ENCODE results near the gene PHAX.
A peak's percentile ranks its signal among the peaks of the same experiment; 100 is the strongest.
"Not testable (repeated sequence)": the region's sequence is repeated elsewhere in the genome, so short reads cannot be mapped to it uniquely, and the experiment has no call there.

The PHAX gene

DNA sequence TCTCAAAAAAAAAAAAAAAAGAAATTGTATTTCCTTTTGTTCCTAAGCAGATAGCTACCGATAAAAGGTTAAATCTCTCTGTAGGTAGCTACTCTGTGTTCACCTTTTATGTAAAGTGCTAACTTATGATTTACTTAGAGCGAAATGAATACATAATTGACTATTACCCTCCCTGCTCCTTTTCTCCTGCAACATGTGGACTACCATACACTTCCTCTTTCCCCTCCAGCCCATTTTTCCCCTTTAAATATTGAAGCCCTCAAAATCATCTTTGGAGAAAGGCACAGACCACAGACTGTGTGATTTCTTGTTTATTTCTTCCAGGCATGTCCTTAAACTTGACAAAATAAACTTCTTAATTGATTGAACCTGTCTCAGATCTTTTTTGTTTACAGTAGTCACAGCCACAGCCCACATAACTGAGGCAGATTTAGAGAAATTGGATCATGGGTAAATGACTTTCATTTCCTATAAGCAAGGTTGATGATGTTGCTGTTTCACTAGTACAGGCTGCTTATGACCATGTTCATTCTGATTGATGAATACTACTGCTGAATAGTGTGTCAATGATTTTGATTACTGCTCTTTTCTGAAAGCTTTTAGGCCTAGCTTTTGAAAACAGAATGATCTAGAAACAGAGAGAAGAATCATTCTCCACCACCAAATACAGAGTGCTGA, 59.2 kb downstream of the PHAX start:
- no peak for DNase-seq (ENCODE audit: low spot score)

DNA sequence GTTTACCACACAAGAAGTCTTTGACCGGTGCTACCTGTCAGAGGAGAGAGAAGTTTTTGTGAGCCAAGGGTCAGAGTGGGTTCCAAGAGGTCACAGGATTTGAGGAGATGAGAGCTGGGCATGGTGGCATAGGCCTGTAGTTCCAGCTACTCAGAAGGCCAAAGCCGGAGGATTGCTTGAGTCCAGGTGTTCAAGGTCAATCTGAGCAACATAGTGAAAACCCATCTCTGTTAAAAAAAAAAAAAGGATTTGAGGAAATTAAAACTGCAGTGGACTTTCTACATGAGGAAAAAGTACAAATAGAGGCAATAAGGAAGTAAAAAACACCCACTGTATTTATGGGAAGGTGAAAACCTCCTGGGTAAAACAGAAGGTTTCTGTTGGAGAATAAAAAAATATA, 63.8 kb downstream of the PHAX start:
- no peak for DNase-seq (ENCODE audit: low spot score)

DNA sequence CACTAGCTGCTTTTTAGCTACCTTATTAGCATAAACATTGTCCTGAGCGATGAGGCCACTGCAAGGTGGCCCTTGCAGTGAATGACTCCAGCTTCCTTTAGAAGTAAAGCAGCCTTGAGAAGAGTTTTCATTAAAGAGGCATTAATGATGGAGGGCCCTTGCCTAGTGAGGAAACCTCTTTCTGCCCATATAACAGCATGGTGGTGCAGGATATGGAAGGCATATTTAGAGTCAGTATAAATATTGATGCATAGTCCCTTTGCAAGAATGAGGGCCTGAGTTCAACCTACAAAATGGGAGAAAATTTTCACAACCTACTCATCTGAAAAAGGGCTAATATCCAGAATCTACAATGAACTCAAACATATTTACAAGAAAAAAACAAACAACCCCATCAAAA, 69.4 kb downstream of the PHAX start:
- DNase-seq (ENCODE audit: low spot score): not testable (repeated sequence)

DNA sequence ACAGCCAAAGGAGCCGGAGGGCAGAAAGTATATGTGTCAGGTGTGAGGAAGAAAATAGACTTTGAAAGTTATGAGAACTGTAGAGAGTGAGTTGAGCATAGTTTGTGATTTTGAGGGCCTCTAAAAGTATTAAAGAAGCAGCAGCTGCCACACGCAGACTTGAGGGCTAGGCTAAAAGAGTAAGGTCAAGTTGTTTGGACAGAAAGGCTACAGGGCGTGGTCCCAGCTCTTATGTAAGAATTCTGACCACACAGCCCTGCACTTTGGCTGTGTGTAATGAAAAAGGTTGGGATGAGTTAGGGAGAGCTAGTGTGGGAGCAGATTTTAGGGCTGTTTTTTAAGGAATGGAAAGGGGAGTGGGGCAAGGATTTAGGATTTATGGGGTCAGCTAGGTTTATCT, 70.9 kb downstream of the PHAX start:
- DNase-seq (ENCODE audit: low spot score): not testable (repeated sequence)

DNA sequence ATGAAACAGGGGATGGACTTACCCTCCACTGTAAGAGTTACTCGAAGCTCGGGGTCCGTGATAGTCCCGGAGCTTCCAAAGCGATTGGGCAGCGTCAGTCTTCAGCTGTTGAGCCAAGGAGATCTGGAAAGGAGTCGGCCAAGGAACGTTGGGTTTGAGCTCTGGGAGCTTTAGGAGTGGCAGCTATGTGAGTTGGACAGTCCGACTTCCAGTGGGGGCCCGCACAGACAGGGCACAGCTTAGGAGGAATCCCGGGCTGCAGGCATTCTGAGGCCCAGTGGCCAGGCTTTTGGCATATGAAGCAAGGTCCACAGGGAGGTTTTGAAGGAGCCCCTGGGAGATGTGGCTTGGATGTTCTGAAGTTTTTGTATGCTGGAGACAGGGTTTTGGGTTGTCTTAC, 72.7 kb downstream of the PHAX start:
- DNase-seq (ENCODE audit: low spot score): no peak

DNA sequence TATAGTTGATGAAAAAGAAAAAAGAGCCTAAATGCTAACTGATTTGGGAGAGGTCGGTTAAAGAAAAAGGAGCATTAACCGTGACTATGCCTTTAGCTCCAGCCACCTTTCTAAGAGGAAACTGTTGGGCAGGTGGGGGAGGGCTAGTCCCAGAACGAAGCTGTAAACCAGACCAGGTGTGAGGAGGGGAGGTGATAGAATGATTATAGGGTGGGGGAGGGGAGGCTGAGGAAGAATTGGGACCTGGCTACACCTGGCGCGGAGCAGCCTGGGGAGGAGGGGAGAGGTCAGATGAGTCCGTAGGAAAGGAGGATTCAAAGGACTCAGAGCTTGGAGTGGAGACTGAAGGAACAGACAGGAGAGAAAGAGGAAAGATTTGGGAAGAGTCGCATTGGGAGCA, 73.4 kb downstream of the PHAX start:
- no peak for DNase-seq (ENCODE audit: low spot score)

DNA sequence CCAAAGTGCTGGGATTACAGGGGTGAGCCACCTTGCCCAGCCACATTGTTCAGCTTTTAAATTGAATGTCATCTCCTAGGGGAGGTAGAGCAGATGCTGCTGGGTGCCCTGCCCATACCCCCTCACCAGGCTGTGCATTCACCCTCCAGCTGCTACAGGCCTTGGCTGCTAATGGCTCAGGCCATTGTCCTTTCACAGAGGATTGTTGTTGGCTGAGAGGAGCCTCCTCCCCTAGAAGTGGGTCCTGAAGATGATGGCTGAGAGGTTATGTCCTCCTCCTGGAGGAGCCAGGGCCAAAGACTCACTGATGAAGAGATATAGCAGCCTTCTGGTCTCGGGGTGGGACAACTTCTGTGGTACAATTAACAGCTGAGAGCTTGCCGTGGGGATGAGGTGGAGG, 74.6 kb downstream of the PHAX start:
- DNase-seq (ENCODE audit: low spot score): no peak

DNA sequence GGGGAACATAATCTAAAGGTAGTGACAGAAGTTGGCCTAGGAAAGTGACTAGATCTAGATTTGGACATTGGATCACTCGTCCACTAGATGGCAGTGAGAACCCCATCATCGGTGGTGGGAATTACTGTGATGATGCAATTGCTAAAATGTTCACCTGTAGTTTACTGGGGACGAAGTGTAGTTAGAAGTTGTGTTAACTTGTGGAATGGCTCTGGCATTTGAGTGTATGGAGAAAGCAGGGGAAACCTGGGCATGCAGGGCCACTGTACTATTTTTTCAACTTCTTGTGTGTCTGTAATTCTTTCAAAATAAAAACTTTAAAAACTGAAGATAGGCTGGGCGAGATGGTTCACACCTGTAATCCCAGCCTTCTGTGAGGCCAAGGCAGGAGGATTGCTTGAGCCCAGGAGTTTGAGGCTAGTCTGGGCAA, 75.5 kb downstream of the PHAX start:
- DNase-seq (ENCODE audit: low spot score): peak; percentile 87

Data from GM03348 (cell line).